MCF 10A (cell line): ENCODE measurements around the gene NFE2L2. TPM values are rescaled to one million over a fixed set of nuclear protein-coding genes. Genes with fewer than 3 reads are reported as not detected.

ENCODE experiments used
- BruUV-seq: library from RNA; stranded (reverse); fragments of 400-500 nt; replicated peaks from 2 replicates; lab custom pipeline; 2021; lab: Mats Ljungman, UMichigan
- CTCF ChIA-PET: fragments of 300-600 bp; sonication (Branson Sonifier 250); formaldehyde crosslinking; extraction: SDS; loops from one replicate; lab custom pipeline; 2021; ENCODE audit warnings: antibody characterized with exemption, inconsistent platforms; lab: Yijun Ruan, JAX
- POLR2A ChIA-PET: fragments of 300-600, 350-650 bp; sonication (Branson Sonifier 250); formaldehyde crosslinking; extraction: SDS; loops from one replicate; lab custom pipeline; 2020; ENCODE audit warnings: antibody characterized with exemption, inconsistent platforms; lab: Yijun Ruan, JAX
- DNase-seq: peaks from one replicate; pipeline ENCODE4 v3.0.0-alpha.2; 2018; ENCODE audit not compliant: unreplicated experiment
- H3K27ac Mint-ChIP-seq: one replicate; pipeline ENCODE4 v1.8.0; 2022; ENCODE audit warnings: mild to moderate bottlenecking, low read depth, mixed read lengths; ENCODE audit not compliant: unreplicated experiment
- H3K27me3 Mint-ChIP-seq: one replicate; pipeline ENCODE4 v1.8.0; 2022; ENCODE audit warnings: mixed read lengths; ENCODE audit not compliant: insufficient read depth, unreplicated experiment
- H3K36me3 Mint-ChIP-seq: one replicate; pipeline ENCODE4 v1.8.0; 2022; ENCODE audit warnings: mild to moderate bottlenecking, moderate library complexity, mixed read lengths; ENCODE audit not compliant: insufficient read depth, unreplicated experiment
- H3K4me1 Mint-ChIP-seq: one replicate; pipeline ENCODE4 v1.8.0; 2022; ENCODE audit warnings: mixed read lengths; ENCODE audit not compliant: insufficient read depth, unreplicated experiment
- H3K4me3 Mint-ChIP-seq: one replicate; pipeline ENCODE4 v1.8.0; 2022; ENCODE audit warnings: mild to moderate bottlenecking, moderate library complexity, mixed read lengths; ENCODE audit not compliant: unreplicated experiment
- H3K9me3 Mint-ChIP-seq: one replicate; pipeline ENCODE4 v1.8.0; 2022; ENCODE audit warnings: mixed read lengths; ENCODE audit not compliant: unreplicated experiment
- CTCF ChIP-seq: fragments of 200-600 bp; IDR thresholded peaks from one replicate; pipeline ENCODE4 v1.8.0; 2022; ENCODE audit warnings: antibody characterized with exemption, mild to moderate bottlenecking; ENCODE audit not compliant: unreplicated experiment
- intact Hi-C: fragments of 100-400 bp; cut with micrococcal nuclease; formaldehyde crosslinking; loops from 2 replicates; pipeline ENCODE4 v1.14.1; 2022
- total RNA-seq: library from RNA; stranded (reverse); gene quantifications from 2 replicates; pipeline ENCODE4 v1.2.3, GENCODE V29; 2022

NFE2L2 gene
- total RNA-seq, 1 experiment from 2014 or later, result 180 TPM

GRCh38 chr2:177295484-177295883 lies 31.0 kb upstream of the NFE2L2 start:
- Mint-ChIP-seq H3K4me1 (no peaks in the 10 kb centered on the region), H3K4me3 (no peak overlapping the region), H3K27me3 (no peaks in the 10 kb centered on the region), H3K36me3 (peaks cover 10% of the 10 kb centered on the region), H3K27ac (no peak overlapping the region), H3K9me3 (no peaks in the 10 kb centered on the region)
- intact Hi-C loops, result loop anchor here (5.0 kb wide), 1 partner anchor 42 kb away; no protein-coding TSS in a partner anchor
- CTCF ChIA-PET, result interaction anchor here (0.6 to 3.4 kb wide), 27 partner anchors 8 to 131 kb away, joined by 3 to 36 read pairs (median 4); partner anchors contain the start of gene NFE2L2
- no TSS peak for BruUV-seq
- no peak for TF ChIP-seq CTCF
- DNase-seq, result no peak
- POLR2A ChIA-PET, result interaction anchor here (0.8 to 5.3 kb wide), 16 partner anchors 9 to 130 kb away, joined by 3 to 77 read pairs (median 6); partner anchors contain the start of gene NFE2L2

GRCh38 chr2:177291701-177292100 lies 27.2 kb upstream of the NFE2L2 start:
- Mint-ChIP-seq H3K27me3 (no peaks in the 10 kb centered on the region), H3K4me3 (no peak overlapping the region), H3K9me3 (no peaks in the 10 kb centered on the region), H3K27ac (no peak overlapping the region), H3K4me1 (no peaks in the 10 kb centered on the region), H3K36me3 (peaks cover 10% of the 10 kb centered on the region)
- ChIA-PET POLR2A (interaction anchor here (0.6 to 5.3 kb wide), 6 partner anchors 9 to 50 kb away, joined by 3 to 77 read pairs (median 4); partner anchors contain the start of gene NFE2L2), CTCF (interaction anchor here (0.7 to 2.1 kb wide), 3 partner anchors 23 to 143 kb away, joined by 3 to 8 read pairs (median 3); no protein-coding TSS in a partner anchor)
- no TSS peak for BruUV-seq
- no peak for DNase-seq
- no peak for TF ChIP-seq CTCF
- intact Hi-C loops, result no loop called here

- ChIA-PET POLR2A (interaction anchor here (1.1 to 4.1 kb wide), 4 partner anchors 14 to 26 kb away, joined by 3 to 23 read pairs (median 4); partner anchors contain the start of gene NFE2L2), CTCF (interaction anchor here (1.1 kb wide), 1 partner anchor 126 kb away, joined by 4 read pairs; no protein-coding TSS in a partner anchor)
- no TSS peak for BruUV-seq
Observed at GRCh38 chr2:177289824-177290628, 25.5 kb upstream of the NFE2L2 start.

More at GRCh38 chr2:177289824-177290628, 25.5 kb upstream of the NFE2L2 start:
- Mint-ChIP-seq H3K36me3 (peaks cover 10% of the 10 kb centered on the region), H3K27me3 (no peaks in the 10 kb centered on the region), H3K9me3 (no peaks in the 10 kb centered on the region), H3K27ac (no peak overlapping the region), H3K4me3 (no peak overlapping the region), H3K4me1 (peaks cover 3% of the 10 kb centered on the region)
- TF ChIP-seq CTCF, result no peak
- intact Hi-C loops, result no loop called here
- DNase-seq, result no peak
